Prostate gland (tissue), 2 donors: ENCODE results near the gene SUGCT.

Source experiments
- POLR2A ChIP-seq: fragments of 450-650 bp; IDR thresholded peaks from one replicate; pipeline ENCODE4 v1.6.1; 2016; ENCODE audit warnings: antibody characterized with exemption, mild to moderate bottlenecking
- TF ChIP-seq, protein P1 (sequence below), 4 experiments: fragments of 200-600 bp in 2 of 4; fragments of 450-650 bp in 2 of 4; sonication (generic) in 2 of 4; IDR thresholded peaks; 1 replicate in 3 of 4; 2 replicates in 1 of 4; pipeline ENCODE4 v1.5.1; 2016 to 2019; ENCODE audit warnings: antibody characterized with exemption in 4 of 4, mild to moderate bottlenecking in 2 of 4, moderate library complexity in 2 of 4

- TF ChIP-seq, protein P1, sequence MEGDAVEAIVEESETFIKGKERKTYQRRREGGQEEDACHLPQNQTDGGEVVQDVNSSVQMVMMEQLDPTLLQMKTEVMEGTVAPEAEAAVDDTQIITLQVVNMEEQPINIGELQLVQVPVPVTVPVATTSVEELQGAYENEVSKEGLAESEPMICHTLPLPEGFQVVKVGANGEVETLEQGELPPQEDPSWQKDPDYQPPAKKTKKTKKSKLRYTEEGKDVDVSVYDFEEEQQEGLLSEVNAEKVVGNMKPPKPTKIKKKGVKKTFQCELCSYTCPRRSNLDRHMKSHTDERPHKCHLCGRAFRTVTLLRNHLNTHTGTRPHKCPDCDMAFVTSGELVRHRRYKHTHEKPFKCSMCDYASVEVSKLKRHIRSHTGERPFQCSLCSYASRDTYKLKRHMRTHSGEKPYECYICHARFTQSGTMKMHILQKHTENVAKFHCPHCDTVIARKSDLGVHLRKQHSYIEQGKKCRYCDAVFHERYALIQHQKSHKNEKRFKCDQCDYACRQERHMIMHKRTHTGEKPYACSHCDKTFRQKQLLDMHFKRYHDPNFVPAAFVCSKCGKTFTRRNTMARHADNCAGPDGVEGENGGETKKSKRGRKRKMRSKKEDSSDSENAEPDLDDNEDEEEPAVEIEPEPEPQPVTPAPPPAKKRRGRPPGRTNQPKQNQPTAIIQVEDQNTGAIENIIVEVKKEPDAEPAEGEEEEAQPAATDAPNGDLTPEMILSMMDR (IDR thresholded peaks at IDR 0.05): no peak
- TF ChIP-seq POLR2A: no peak
Measured at GRCh38 chr7:40746841-40747556, 612.2 kb downstream of the SUGCT start.
